Measurements from ENCODE around the gene MBTPS2. TPM values are rescaled to one million over a fixed set of nuclear protein-coding genes. Genes with fewer than 3 reads are reported as not detected.

MBTPS2 gene
- total RNA-seq, 1 donor from 2014 or later = 9.0 TPM

DNA sequence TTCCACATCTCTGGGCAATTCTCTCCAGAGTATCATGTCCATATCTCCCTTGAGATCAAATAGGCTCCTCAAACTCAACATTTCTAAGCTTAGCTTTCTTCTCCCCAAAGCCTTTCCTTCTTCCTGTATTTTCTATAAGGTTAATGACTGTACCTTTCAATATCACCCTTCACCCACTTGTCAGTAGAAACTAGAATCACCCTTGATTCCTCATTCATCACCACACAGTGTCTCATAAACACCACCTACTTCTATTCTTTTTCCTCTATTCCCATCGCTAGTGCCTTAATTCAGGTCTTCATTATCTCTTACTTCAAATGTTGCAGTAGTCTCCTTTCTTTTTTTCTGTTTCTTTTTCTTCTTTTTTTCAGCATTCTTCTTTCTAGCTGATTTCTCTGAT, 72.8 kb downstream of the MBTPS2 start:
- TF ChIP-seq, protein P1, sequence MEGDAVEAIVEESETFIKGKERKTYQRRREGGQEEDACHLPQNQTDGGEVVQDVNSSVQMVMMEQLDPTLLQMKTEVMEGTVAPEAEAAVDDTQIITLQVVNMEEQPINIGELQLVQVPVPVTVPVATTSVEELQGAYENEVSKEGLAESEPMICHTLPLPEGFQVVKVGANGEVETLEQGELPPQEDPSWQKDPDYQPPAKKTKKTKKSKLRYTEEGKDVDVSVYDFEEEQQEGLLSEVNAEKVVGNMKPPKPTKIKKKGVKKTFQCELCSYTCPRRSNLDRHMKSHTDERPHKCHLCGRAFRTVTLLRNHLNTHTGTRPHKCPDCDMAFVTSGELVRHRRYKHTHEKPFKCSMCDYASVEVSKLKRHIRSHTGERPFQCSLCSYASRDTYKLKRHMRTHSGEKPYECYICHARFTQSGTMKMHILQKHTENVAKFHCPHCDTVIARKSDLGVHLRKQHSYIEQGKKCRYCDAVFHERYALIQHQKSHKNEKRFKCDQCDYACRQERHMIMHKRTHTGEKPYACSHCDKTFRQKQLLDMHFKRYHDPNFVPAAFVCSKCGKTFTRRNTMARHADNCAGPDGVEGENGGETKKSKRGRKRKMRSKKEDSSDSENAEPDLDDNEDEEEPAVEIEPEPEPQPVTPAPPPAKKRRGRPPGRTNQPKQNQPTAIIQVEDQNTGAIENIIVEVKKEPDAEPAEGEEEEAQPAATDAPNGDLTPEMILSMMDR (IDR thresholded peaks at IDR 0.05) = no peak
- no peaks in the 10 kb centered on the region for H3K36me3 Mint-ChIP-seq (ENCODE audit: low read depth)
- ChIA-PET CTCF (no interaction called here), POLR2A (no interaction called here)
- H3K9me3 Mint-ChIP-seq = no peaks in the 10 kb centered on the region
- DNase-seq (no peak), ATAC-seq (ENCODE audit: low read depth) (no peak)
- intact Hi-C loops (cut with micrococcal nuclease) = no loop called here
- no peak overlapping the region for H3K27ac Mint-ChIP-seq
- no peaks in the 10 kb centered on the region for H3K27me3 Mint-ChIP-seq
- H3K4me1 Mint-ChIP-seq = no peaks in the 10 kb centered on the region
- no peak overlapping the region for H3K4me3 Mint-ChIP-seq

DNA sequence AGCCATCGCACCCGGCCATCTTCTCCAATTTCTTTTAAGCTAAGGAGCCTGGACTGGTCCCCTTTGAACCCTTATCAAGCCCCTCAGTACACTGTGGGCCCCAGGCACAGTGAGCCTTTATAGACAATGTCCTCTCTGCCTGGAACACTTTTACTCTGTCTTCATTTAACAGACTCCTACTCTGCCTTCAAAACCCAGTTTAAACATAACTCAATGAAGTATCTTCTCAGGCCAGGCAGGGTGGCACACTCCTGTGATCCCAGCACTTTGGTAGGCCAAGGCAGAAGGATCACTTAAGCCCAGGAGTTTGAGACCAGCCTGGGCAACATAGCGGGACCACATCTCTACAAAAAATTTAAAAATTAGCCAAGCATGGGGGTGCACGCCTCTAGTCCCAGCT, 73.6 kb downstream of the MBTPS2 start:
- H3K9me3 Mint-ChIP-seq = no peaks in the 10 kb centered on the region
- intact Hi-C loops (cut with micrococcal nuclease) = no loop called here
- no peak overlapping the region for H3K27ac Mint-ChIP-seq
- H3K36me3 Mint-ChIP-seq (ENCODE audit: low read depth) = no peaks in the 10 kb centered on the region
- POLR2A ChIA-PET = no interaction called here
- DNase-seq = no peak
- no peak overlapping the region for H3K4me3 Mint-ChIP-seq
- TF ChIP-seq, protein P1 (IDR thresholded peaks at IDR 0.05) = no peak
- CTCF ChIA-PET = no interaction called here
- ATAC-seq (ENCODE audit: low read depth) = no peak
- no peaks in the 10 kb centered on the region for H3K4me1 Mint-ChIP-seq
- no peaks in the 10 kb centered on the region for H3K27me3 Mint-ChIP-seq

DNA sequence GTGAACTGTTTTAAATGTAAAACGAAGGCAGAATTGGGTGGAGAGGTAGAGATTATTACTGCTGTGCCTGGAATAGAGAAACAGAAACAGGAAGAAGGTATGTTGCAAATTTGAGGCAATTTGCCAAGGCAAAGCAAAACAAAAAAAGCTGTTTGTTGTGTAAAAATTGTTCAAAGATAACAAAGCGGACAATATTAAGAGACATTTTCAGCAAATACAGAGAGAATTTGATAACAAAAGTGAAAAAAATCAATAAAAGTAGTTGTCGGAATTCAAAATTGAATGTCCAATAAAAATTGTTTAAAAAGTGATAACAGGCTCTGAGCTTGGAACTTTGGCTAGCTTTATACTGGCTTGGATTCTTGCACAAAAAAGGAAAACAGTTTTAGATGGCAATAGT, 86.7 kb downstream of the MBTPS2 start:
- peaks cover 2% of the 10 kb centered on the region for H3K4me1 Mint-ChIP-seq
- ATAC-seq (ENCODE audit: low read depth) (no peak), DNase-seq (no peak)
- intact Hi-C loops (cut with micrococcal nuclease) = no loop called here
- no peaks in the 10 kb centered on the region for H3K36me3 Mint-ChIP-seq (ENCODE audit: low read depth)
- no peak overlapping the region for H3K27ac Mint-ChIP-seq
- H3K4me3 Mint-ChIP-seq = no peak overlapping the region
- TF ChIP-seq, protein P1 (IDR thresholded peaks at IDR 0.05) = no peak
- H3K27me3 Mint-ChIP-seq = no peaks in the 10 kb centered on the region
- ChIA-PET POLR2A (no interaction called here), CTCF (no interaction called here)
- H3K9me3 Mint-ChIP-seq = no peaks in the 10 kb centered on the region

DNA sequence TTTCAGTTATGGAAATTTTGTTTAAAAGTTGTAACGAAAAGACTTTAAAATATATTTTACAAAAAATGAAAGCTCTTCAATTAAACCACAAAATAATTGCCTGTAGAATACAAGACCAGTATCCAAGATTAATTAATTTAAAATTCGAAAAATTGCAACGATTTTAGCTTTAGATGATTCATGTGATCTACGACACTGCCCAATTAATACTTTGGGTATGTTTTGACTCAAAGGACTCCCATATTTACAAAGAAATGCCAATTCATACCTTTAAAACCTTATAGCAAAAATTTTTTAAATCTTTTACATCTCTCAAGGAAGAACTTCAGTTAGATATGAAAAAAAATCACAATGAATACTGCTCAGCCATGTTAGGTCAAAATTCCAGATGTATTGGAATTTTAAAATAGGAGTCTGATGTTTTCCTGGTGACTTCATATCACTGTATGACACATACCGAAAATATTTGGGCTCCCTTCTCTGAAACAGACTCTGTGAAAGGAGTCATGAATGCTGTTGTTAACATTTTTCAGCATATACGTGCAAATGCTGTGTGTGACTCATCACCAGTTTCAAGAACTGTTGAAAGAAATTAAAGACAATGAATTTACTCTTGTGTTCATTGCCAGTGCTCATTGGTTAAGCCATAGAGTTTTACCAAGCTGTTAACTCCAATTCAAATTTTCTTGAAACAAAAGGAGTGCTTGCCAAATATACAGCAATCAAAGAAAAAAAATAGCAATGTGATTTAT, 87.3 kb downstream of the MBTPS2 start:
- intact Hi-C loops (cut with micrococcal nuclease) = no loop called here
- Mint-ChIP-seq H3K9me3 (no peaks in the 10 kb centered on the region), H3K4me1 (peaks cover 2% of the 10 kb centered on the region), H3K27me3 (no peaks in the 10 kb centered on the region), H3K36me3 (ENCODE audit: low read depth) (no peaks in the 10 kb centered on the region), H3K27ac (no peak overlapping the region), H3K4me3 (no peak overlapping the region)
- DNase-seq = no peak
- POLR2A ChIA-PET = no interaction called here
- TF ChIP-seq, protein P1 (IDR thresholded peaks at IDR 0.05) = no peak
- CTCF ChIA-PET = no interaction called here
- ATAC-seq (ENCODE audit: low read depth) = no peak

DNA sequence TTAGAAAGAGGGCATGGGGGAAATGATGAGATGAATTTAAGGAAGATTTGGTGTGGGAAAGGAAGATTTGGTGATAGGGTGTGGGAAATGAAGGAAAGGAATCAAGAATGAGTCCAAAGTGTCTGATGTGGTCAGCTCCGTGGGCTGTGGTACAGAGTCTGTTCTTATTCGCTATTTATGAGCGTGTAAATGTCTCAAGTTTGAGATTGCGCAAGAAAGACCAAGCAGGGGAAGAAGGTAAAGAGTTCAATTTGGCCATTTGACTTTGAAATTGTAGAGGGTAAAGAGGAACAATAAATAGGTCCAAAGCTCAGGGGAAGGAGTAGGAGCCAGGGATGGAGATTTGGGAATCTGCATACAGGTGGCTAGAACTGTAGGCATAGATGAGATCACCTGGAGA, 89.8 kb downstream of the MBTPS2 start:
- Mint-ChIP-seq H3K9me3 (no peaks in the 10 kb centered on the region), H3K27ac (no peak overlapping the region), H3K4me1 (peaks cover 2% of the 10 kb centered on the region), H3K36me3 (ENCODE audit: low read depth) (no peaks in the 10 kb centered on the region), H3K27me3 (no peaks in the 10 kb centered on the region), H3K4me3 (no peak overlapping the region)
- TF ChIP-seq, protein P1 (IDR thresholded peaks at IDR 0.05) = no peak
- ATAC-seq (ENCODE audit: low read depth) = no peak
- no peak for DNase-seq
- ChIA-PET CTCF (no interaction called here), POLR2A (no interaction called here)
- intact Hi-C loops (cut with micrococcal nuclease) = no loop called here

Data from activated B cell treated with CpG ODN at 0.5 μM for 24 hours (primary cell).